BLaER1 treated with 17β-estradiol and CSF1 and Interleukin-3, amounts not matched to agents 10 nM and 100 nM (cell line): Measurements from ENCODE around the gene CCDC9.
A peak's percentile ranks its signal among the peaks of the same experiment; 100 is the strongest.
"Not testable (repeated sequence)": the region's sequence is repeated elsewhere in the genome, so short reads cannot be mapped to it uniquely, and the experiment has no call there.

Source experiments
- H3K27ac ChIP-seq, 11 experiments: shearing (Covaris generic); formaldehyde crosslinking; 2 replicates each; pipeline ENCODE4 v1.8.1; 2022
- H3K27me3 ChIP-seq, 11 experiments: shearing (Covaris generic); formaldehyde crosslinking; 2 replicates each; pipeline ENCODE4 v1.8.1; 2022
- H3K36me3 ChIP-seq, 11 experiments: shearing (Covaris generic); formaldehyde crosslinking; 2 replicates each; pipeline ENCODE4 v1.8.1; 2022
- H3K4me1 ChIP-seq, 10 experiments: shearing (Covaris generic); formaldehyde crosslinking; 2 replicates each; pipeline ENCODE4 v1.8.1; 2022
- H3K4me2 ChIP-seq, 11 experiments: shearing (Covaris generic); formaldehyde crosslinking; 2 replicates each; pipeline ENCODE4 v1.8.1; 2022
- H3K4me3 ChIP-seq, 10 experiments: shearing (Covaris generic); formaldehyde crosslinking; 2 replicates each; pipeline ENCODE4 v1.8.1; 2022
- H3K9ac ChIP-seq, 11 experiments: shearing (Covaris generic); formaldehyde crosslinking; 2 replicates each; pipeline ENCODE4 v1.8.1; 2022
- H3K9me3 ChIP-seq, 11 experiments: shearing (Covaris generic); formaldehyde crosslinking; replicated peaks in 1 of 11; 2 replicates each; pipeline ENCODE4 v1.8.1; 2022
- H4K20me1 ChIP-seq, 11 experiments: shearing (Covaris generic); formaldehyde crosslinking; 2 replicates each; pipeline ENCODE4 v1.8.1; 2022
- Cebpa-rat ChIP-seq, 11 experiments: shearing (Covaris generic); IDR thresholded peaks; 2 replicates each; pipeline ENCODE4 v1.8.1; 2022

Gene CCDC9

DNA sequence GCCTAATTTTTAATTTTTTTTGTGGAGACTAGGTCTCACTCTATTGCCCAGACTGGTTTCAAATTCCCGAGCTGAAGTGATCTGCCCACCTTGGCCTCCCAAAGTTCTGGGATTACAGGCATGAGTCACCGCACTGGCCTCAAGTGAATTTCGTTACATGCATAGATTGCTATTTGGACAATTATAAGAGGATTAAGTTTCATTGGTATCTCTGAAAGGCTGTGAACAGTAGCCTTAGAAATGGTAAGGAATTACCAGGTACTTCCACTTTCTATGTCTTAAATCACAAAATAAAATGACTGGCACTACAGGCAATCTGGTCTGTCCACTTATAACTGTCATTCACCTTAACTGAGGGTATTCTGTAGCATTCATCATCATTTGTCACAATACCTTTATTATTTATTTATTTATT, 2.9 kb upstream of the CCDC9 start:
- no peak overlapping the region for H3K4me2 ChIP-seq

DNA sequence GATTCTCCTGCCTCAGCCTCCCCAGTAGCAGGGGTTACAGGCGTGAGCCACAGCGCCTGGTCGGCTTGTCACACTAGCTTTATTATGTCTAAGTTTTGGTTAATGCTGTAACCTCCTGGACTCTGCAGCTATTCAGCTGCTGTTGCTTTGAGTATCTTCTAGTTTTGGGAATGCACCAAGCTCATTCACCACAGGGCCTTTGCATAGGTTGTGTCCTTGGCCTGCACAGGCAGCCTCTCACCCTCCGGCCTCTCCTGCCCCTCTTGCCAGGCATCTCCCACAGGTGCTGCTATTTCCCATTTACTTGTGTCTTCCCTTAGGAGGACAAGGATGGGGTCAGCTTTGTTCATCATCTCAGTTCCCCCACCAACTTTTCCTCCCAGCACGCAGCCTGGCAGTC, 2.4 kb upstream of the CCDC9 start:
- no peak for TF ChIP-seq Cebpa-rat (IDR thresholded peaks at IDR 0.05)
- no peak overlapping the region for H3K4me2 ChIP-seq
- H3K4me1 ChIP-seq, result peaks cover 21 to 36% (median 29%) of the 10 kb centered on the region in 10 experiments
- no peak overlapping the region for H3K9ac ChIP-seq
- peaks cover 15 to 18% (median 16%) of the 10 kb centered on the region in 11 experiments; a peak in 18 of 22 replicates for H4K20me1 ChIP-seq
- no peak overlapping the region for H3K4me3 ChIP-seq
- no peaks in the 10 kb centered on the region for H3K27me3 ChIP-seq
- no peaks in the 10 kb centered on the region for H3K9me3 ChIP-seq
- no peak overlapping the region for H3K27ac ChIP-seq
- peaks cover 6 to 10% (median 8%) of the 10 kb centered on the region in 11 experiments for H3K36me3 ChIP-seq

More for the DNA sequence above, 2.9 kb upstream of the CCDC9 start:
- H3K4me1 ChIP-seq, result peaks cover 18 to 31% (median 24%) of the 10 kb centered on the region in 10 experiments
- TF ChIP-seq Cebpa-rat (IDR thresholded peaks at IDR 0.05), result no peak
- H4K20me1 ChIP-seq, result peaks cover 10 to 13% (median 11%) of the 10 kb centered on the region in 11 experiments; a peak in 17 of 22 replicates
- H3K9me3 ChIP-seq, result no peaks in the 10 kb centered on the region
- H3K27ac ChIP-seq, result no peak overlapping the region
- no peak overlapping the region for H3K9ac ChIP-seq
- H3K4me3 ChIP-seq, result no peak overlapping the region
- H3K27me3 ChIP-seq, result no peaks in the 10 kb centered on the region
- peaks cover under 1 to 5% (median 3%) of the 10 kb centered on the region in 11 experiments for H3K36me3 ChIP-seq

- Histone ChIP-seq H3K4me2 (peak overlapping the region; percentile 89 to 99 (median 96); a peak in 20 of 22 replicates), H3K27me3 (no peaks in the 10 kb centered on the region), H4K20me1 (peaks cover 19 to 42% (median 32%) of the 10 kb centered on the region in 11 experiments; a peak in 18 of 22 replicates), H3K4me3 (peak overlapping the region; percentile 61 to 75 (median 70)), H3K9me3 (no peaks in the 10 kb centered on the region), H3K9ac (peak overlapping the region; percentile 76 to 89 (median 83)), H3K4me1 (peaks cover 22 to 36% (median 27%) of the 10 kb centered on the region in 10 experiments), H3K36me3 (peaks cover 32 to 39% (median 34%) of the 10 kb centered on the region in 11 experiments), H3K27ac (peak overlapping the region; percentile 84 to 96 (median 92))
- peak in 4 of 11 experiments; percentile 32 to 70 (median 60); a peak in 5 of 22 replicates for TF ChIP-seq Cebpa-rat (IDR thresholded peaks at IDR 0.05)
Measured at GRCh38 chr19:47256693-47257410, 527 bp downstream of the CCDC9 start.

DNA sequence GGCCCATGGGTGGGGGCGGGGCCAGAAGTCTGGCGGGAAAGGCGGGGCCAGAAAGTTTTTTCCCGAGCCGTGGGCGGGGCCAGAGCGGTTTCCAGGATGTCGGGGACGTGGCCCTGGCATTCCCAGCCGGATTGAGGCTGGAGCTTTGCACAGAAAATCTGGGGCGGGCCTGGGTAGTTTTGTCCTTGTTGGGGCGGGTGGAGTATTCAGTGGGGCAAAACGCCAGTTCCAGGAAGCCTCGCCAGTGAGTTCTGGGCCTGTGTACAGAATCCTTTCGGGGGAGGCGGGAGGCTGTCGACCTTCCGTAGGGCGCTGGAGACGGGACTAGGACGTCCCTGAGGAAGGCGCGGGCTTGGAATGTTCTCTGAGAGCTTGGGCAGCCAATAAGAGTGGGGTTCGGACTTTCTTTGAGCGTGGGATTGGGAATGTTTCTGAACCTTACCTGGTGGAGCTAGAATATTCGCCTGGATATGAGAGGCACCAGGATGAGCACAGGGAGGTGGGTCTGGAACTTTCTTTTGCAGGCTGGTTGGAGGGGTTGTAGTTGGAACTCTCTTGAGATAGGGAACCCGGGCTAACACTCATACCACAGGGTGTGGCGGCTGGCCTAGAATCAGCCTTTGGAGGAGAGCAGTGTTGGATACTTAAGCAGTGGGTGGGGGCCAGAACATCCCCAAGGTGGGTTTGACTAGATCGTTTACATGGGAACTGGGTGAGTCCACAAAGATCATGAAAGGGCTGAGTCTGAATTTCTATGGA, 1.3 kb downstream of the CCDC9 start:
- Histone ChIP-seq H3K27ac (peak overlapping the region; percentile 51 to 96 (median 92); a peak in 21 of 22 replicates), H3K9ac (peak overlapping the region; percentile 76 to 89 (median 82)), H4K20me1 (peaks cover 21 to 47% (median 32%) of the 10 kb centered on the region in 11 experiments; a peak in 18 of 22 replicates), H3K9me3 (no peaks in the 10 kb centered on the region), H3K36me3 (peaks cover 36 to 46% (median 42%) of the 10 kb centered on the region in 11 experiments), H3K4me2 (peak overlapping the region; percentile 89 to 99 (median 96)), H3K4me1 (peaks cover 29 to 43% (median 34%) of the 10 kb centered on the region in 10 experiments), H3K27me3 (no peaks in the 10 kb centered on the region), H3K4me3 (peak overlapping the region; percentile 61 to 75 (median 70))
- no peak for TF ChIP-seq Cebpa-rat (IDR thresholded peaks at IDR 0.05)

- Histone ChIP-seq H3K27me3 (no peaks in the 10 kb centered on the region), H3K4me3 (peak overlapping the region in 9 of 10 experiments; percentile 61 to 75 (median 70); a peak in 15 of 20 replicates), H3K9me3 (no peaks in the 10 kb centered on the region), H4K20me1 (peaks cover 21 to 55% (median 35%) of the 10 kb centered on the region in 11 experiments; a peak in 18 of 22 replicates), H3K9ac (peak overlapping the region; percentile 76 to 89 (median 82); a peak in 21 of 22 replicates), H3K4me1 (peaks cover 34 to 49% (median 40%) of the 10 kb centered on the region in 10 experiments), H3K4me2 (peak overlapping the region; percentile 89 to 99 (median 96)), H3K27ac (peak overlapping the region in 9 of 11 experiments; percentile 68 to 96 (median 92); a peak in 13 of 22 replicates), H3K36me3 (peaks cover 44 to 55% (median 49%) of the 10 kb centered on the region in 11 experiments)
- TF ChIP-seq Cebpa-rat (IDR thresholded peaks at IDR 0.05), result no peak
Measured at GRCh38 chr19:47258434-47258833, 2.1 kb downstream of the CCDC9 start.

- Histone ChIP-seq H3K9ac (peak overlapping the region in 10 of 11 experiments; percentile 78 to 89 (median 82); a peak in 15 of 22 replicates), H3K27ac (peak overlapping the region in 6 of 11 experiments; percentile 8 to 96 (median 21); a peak in 7 of 22 replicates), H3K4me2 (peak overlapping the region in 9 of 11 experiments; percentile 89 to 98 (median 96); a peak in 8 of 22 replicates), H4K20me1 (peaks cover 21 to 58% (median 35%) of the 10 kb centered on the region in 11 experiments; a peak in 18 of 22 replicates), H3K4me1 (peaks cover 34 to 49% (median 40%) of the 10 kb centered on the region in 10 experiments), H3K27me3 (no peaks in the 10 kb centered on the region), H3K4me3 (no peak overlapping the region), H3K36me3 (peaks cover 46 to 61% (median 53%) of the 10 kb centered on the region in 11 experiments), H3K9me3 (no peaks in the 10 kb centered on the region)
- no peak for TF ChIP-seq Cebpa-rat (IDR thresholded peaks at IDR 0.05)
Measured at GRCh38 chr19:47258895-47259555, 2.7 kb downstream of the CCDC9 start.

- Histone ChIP-seq H3K4me2 (no peak overlapping the region), H3K9ac (peak overlapping the region in 9 of 11 experiments; percentile 5 to 85 (median 33); a peak in 7 of 22 replicates), H3K4me1 (peaks cover 32 to 48% (median 37%) of the 10 kb centered on the region in 10 experiments), H3K27me3 (no peaks in the 10 kb centered on the region), H3K9me3 (no peaks in the 10 kb centered on the region), H3K27ac (peak overlapping the region in 4 of 11 experiments; percentile 11 to 37 (median 19); a peak in 5 of 22 replicates), H4K20me1 (peaks cover 21 to 58% (median 38%) of the 10 kb centered on the region in 11 experiments; a peak in 19 of 22 replicates), H3K36me3 (peaks cover 61 to 75% (median 67%) of the 10 kb centered on the region in 11 experiments), H3K4me3 (no peak overlapping the region)
- no peak for TF ChIP-seq Cebpa-rat (IDR thresholded peaks at IDR 0.05)
Measured at GRCh38 chr19:47260476-47260875, 4.2 kb downstream of the CCDC9 start.

DNA sequence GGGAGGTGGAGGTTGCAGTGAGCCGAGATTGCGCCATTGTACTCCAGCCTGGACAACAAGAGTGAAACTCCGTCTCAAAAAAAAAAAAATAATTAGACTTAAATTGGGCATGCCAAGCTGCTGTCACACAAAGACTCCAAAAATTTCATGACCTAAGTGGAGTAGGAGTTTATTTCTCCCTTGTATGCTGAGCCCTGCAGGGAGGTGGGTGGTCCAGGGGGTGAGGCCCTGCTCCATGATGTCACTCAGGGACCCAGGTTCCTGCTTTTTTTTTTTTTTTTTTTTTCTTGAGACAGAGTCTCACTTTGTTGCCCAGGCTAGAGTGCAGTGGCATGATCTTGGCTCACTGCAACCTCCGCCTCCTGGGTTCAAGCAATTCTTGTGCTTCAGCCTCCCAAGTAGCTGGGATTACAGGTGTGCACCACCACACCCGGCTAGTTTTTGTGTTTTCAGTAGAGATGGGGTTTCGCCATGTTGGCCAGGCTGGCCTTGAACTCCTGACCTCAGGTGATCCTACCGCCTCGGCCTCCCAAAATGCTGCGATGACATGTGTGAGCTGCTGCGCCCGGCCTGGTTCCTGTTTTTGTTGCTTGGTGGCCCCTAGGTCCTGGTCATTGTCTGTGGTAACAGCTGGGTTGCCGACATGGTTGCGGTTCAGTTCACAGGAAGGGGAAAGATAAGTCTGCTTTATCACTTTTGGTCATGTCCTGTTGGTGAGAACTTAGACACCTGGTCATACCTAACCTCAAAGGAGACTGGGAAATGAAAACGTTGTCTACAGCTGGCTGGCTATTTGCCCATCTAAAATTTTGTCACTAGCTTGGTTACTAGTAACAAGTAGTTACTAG, 5.8 kb downstream of the CCDC9 start:
- Histone ChIP-seq H4K20me1 (peaks cover 21 to 58% (median 38%) of the 10 kb centered on the region in 11 experiments; a peak in 19 of 22 replicates), H3K27ac (peak overlapping the region in 8 of 11 experiments; percentile 8 to 62 (median 54); a peak in 15 of 22 replicates), H3K36me3 (peaks cover 76 to 92% (median 81%) of the 10 kb centered on the region in 11 experiments), H3K4me1 (peaks cover 25 to 40% (median 29%) of the 10 kb centered on the region in 10 experiments), H3K9ac (peak overlapping the region in 4 of 11 experiments; percentile 7 to 29 (median 22); a peak in 4 of 22 replicates), H3K4me2 (peak overlapping the region in 9 of 11 experiments; percentile 1 to 51 (median 34); a peak in 17 of 22 replicates)
- H3K27me3 ChIP-seq, H3K9me3 ChIP-seq, H3K4me3 ChIP-seq: not testable (repeated sequence)
